ENCODE data around the gene SRCIN1.
"Not testable (repeated sequence)": the region's sequence is repeated elsewhere in the genome, so short reads cannot be mapped to it uniquely, and the experiment has no call there.

SRCIN1 gene, protein sequence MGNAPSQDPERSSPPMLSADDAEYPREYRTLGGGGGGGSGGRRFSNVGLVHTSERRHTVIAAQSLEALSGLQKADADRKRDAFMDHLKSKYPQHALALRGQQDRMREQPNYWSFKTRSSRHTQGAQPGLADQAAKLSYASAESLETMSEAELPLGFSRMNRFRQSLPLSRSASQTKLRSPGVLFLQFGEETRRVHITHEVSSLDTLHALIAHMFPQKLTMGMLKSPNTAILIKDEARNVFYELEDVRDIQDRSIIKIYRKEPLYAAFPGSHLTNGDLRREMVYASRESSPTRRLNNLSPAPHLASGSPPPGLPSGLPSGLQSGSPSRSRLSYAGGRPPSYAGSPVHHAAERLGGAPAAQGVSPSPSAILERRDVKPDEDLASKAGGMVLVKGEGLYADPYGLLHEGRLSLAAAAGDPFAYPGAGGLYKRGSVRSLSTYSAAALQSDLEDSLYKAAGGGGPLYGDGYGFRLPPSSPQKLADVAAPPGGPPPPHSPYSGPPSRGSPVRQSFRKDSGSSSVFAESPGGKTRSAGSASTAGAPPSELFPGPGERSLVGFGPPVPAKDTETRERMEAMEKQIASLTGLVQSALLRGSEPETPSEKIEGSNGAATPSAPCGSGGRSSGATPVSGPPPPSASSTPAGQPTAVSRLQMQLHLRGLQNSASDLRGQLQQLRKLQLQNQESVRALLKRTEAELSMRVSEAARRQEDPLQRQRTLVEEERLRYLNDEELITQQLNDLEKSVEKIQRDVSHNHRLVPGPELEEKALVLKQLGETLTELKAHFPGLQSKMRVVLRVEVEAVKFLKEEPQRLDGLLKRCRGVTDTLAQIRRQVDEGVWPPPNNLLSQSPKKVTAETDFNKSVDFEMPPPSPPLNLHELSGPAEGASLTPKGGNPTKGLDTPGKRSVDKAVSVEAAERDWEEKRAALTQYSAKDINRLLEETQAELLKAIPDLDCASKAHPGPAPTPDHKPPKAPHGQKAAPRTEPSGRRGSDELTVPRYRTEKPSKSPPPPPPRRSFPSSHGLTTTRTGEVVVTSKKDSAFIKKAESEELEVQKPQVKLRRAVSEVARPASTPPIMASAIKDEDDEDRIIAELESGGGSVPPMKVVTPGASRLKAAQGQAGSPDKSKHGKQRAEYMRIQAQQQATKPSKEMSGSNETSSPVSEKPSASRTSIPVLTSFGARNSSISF

DNA sequence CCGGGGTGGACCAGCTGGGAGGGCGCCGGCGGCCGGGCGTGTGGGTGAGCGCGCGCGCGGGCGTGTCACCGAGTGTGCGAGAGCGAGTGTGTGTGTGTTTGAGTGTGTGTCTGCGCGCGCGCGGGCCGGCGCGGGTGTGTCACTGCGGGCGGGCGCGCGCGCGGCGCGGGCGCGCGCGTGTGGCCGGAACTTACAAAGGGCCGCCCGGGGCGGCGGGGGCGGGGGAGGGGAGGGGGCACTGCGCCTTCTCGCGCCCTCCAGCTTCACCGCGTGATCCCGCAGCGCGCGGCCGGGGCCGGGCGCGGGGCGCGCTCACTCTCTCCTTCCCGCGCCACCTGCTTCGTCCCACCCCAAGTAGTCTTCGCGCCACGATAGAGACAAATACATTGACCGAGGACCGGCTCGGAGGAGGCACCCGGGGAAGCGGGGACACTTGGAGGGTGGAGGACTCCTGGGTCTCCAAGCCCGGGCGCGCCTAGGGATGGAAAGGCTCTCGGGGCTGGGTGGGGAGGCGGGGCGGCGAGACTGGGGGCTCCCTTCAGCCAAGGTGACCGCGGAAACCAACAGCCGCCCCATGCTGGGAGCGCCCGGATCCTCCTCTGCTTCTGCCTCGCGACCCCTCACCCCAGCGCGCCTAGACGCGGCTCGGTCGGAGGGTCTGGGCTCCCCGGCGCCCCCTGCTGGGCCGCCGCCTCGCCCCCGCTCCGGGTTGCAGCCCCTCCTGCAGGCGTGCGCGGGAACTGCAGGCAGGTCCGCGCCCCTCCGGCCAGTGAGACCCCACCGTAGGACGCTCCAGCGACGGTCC is at the start of gene SRCIN1:
Gene SRCIN1, minus strand, starts transcription at position 112 of the 805 bp plus-strand sequence. CDS start 247 bp downstream, outside the sequence.
- peak within 1 kb of the TSS; percentile 28 for H3K4me3 ChIP-seq (ENCODE audit: low read depth, low read length)
- TF ChIP-seq, protein P1, sequence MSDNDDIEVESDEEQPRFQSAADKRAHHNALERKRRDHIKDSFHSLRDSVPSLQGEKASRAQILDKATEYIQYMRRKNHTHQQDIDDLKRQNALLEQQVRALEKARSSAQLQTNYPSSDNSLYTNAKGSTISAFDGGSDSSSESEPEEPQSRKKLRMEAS (IDR thresholded peaks at IDR 0.05; ENCODE audit: low read depth, low read length), result no peak; the same call in 1 of the 2 replicates
- TF ChIP-seq, protein P2, sequence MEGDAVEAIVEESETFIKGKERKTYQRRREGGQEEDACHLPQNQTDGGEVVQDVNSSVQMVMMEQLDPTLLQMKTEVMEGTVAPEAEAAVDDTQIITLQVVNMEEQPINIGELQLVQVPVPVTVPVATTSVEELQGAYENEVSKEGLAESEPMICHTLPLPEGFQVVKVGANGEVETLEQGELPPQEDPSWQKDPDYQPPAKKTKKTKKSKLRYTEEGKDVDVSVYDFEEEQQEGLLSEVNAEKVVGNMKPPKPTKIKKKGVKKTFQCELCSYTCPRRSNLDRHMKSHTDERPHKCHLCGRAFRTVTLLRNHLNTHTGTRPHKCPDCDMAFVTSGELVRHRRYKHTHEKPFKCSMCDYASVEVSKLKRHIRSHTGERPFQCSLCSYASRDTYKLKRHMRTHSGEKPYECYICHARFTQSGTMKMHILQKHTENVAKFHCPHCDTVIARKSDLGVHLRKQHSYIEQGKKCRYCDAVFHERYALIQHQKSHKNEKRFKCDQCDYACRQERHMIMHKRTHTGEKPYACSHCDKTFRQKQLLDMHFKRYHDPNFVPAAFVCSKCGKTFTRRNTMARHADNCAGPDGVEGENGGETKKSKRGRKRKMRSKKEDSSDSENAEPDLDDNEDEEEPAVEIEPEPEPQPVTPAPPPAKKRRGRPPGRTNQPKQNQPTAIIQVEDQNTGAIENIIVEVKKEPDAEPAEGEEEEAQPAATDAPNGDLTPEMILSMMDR (IDR thresholded peaks at IDR 0.05; ENCODE audit: low read depth, low read length), result peak; percentile 99
- peak; percentile 75 for DNase-seq (ENCODE audit: low read depth)

DNA sequence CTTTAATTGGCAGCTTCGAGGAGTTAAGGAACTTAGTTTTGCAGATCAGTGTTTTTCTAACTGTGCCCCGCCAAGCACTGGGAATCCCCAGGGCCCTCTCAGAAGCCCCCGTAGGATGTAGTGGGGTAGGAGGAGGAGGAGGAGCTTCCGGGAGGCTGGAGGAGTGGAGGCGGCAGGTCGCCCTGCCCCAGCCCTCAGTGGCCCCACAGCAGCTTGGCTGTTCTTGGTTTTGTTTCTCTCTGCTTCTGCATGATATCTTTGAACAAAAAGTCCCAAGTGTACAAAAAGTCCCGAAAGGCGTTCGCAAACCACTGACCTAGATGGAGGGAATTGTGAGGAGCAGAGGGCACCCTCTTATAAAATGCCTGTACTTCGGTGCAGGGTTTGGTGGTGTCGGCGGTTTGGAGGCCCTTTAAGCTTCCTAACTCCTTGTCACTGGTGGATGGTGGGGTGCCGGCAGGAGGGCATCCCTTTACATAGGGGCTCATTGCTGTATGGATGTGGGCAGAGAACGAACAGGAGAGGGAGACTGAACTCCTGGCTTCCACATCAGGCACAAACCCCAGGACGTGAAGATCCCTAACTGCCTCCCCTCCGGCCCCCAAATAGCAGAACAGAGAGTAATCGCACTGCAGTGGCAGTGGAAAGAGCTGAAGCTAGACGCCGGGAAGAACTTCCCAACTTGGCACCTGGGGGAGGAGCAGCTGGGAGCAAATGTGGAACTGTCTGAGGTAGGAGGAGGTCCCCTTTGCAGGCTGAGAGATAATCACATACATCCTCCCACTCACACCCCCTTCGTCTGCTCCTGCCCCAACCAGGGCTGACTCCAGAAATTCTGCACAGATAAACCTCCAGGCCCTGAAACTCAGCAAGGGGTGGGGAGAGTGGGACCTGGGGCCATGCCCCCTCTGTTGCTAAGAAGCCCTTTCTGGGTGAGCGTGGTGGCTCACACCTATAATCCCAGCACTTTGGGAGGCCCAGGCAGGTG is 49.0 kb upstream of the SRCIN1 start:
- no peak overlapping the region for H3K4me3 ChIP-seq (ENCODE audit: low read depth, low read length)
- TF ChIP-seq MYC (IDR thresholded peaks at IDR 0.05; ENCODE audit: low read depth, low read length) (no peak), POLR2A (IDR thresholded peaks at IDR 0.05; ENCODE audit: extremely low read depth, insufficient read length) (no peak)
- TF ChIP-seq, protein P1 (IDR thresholded peaks at IDR 0.05; ENCODE audit: low read depth, low read length), result no peak
- TF ChIP-seq, protein P2 (IDR thresholded peaks at IDR 0.05; ENCODE audit: low read depth, low read length), result no peak
- no peak for DNase-seq (ENCODE audit: low read depth)

DNA sequence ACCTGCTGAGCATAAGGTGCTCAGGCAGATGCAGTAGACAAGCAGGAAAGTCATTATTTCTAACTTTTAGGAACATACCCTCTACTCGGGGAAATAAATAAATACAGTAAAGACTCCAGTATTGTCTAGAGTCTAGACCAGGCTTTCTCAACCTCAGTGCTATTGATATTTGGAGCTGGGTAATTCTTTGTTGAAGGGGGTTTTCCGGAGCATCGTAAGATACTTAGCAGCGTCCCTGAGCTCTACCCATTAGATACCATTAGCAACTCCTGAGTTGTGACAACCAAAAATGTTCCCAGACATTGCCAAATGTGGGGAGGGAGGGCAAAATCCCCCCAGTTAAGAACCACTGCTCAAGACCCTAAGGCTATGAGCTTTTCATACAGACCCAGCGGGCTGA is 47.9 kb upstream of the SRCIN1 start:
- DNase-seq (ENCODE audit: low read depth), result no peak
- TF ChIP-seq, protein P2 (IDR thresholded peaks at IDR 0.05; ENCODE audit: low read depth, low read length), result no peak
- TF ChIP-seq, protein P1 (IDR thresholded peaks at IDR 0.05; ENCODE audit: low read depth, low read length), result no peak
- H3K4me3 ChIP-seq (ENCODE audit: low read depth, low read length), result no peak overlapping the region

DNA sequence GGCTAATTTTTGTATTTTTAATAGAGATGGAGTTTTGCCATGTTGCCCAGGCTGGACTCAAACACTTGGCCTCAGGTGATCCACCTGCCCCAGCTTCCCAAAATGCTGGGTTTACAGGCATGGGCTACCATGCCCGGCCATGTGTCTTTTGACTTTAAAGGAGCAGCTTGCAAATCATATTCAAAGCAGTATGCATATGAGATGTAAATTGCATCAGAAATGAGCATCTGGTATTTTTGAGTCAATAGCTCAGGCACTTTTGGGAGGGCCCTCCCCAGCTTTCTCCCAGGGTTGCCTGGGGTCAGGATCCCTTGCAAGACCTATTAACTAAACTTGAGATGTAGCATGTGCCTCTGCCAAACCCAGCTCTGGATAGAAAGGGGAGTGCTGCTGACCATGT is 47.5 kb upstream of the SRCIN1 start:
- TF ChIP-seq MYC (IDR thresholded peaks at IDR 0.05; ENCODE audit: low read depth, low read length) (no peak), POLR2A (IDR thresholded peaks at IDR 0.05; ENCODE audit: extremely low read depth, insufficient read length) (no peak)
- TF ChIP-seq, protein P2 (IDR thresholded peaks at IDR 0.05; ENCODE audit: low read depth, low read length), result no peak
- TF ChIP-seq, protein P1 (IDR thresholded peaks at IDR 0.05; ENCODE audit: low read depth, low read length), result no peak
- H3K4me3 ChIP-seq (ENCODE audit: low read depth, low read length), result no peak overlapping the region
- DNase-seq (ENCODE audit: low read depth), result no peak

DNA sequence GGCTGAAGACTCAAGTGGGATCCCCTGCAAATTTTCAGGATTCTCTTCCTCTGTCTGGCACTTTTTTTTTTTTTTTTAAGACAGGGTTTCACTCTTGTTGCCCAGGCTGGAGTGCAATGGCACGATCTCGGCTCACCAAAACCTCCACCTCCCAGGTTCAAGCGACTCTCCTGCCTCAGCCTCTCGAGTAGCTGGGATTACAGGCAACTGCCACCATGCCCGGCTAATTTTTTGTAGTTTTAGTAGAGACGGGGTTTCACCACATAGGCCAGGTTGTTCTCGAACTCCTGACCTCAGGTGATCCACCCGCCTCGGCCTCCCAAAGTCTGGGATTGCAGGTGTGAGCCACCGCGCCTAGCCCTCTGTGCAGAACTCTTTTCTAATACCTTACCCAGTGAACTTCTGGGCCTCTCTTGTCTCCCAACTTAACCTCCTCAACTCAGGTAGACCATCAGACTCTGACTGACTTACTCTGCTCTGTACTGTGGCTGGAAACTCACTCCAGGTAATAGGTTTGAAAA is 45.0 kb upstream of the SRCIN1 start:
- not testable (repeated sequence) for H3K4me3 ChIP-seq (ENCODE audit: low read depth, low read length); DNase-seq (ENCODE audit: low read depth)

Measured in NB4 (cell line).